Brain microvascular endothelial cell (primary cell): ENCODE measurements around the gene VDR.

Experiments
- DNase-seq: peaks from one replicate; pipeline ENCODE4 v3.0.0-alpha.2; 2020
- H3K27ac ChIP-seq: fragments of 250-450 bp; sonication (Bioruptor Pico); 2 replicates; pipeline ENCODE4 v1.5.1; 2020; ENCODE audit warnings: mild to moderate bottlenecking, moderate library complexity
- H3K27me3 ChIP-seq: fragments of 250-450 bp; sonication (Bioruptor Pico); replicated peaks from 2 replicates; pipeline ENCODE4 v1.5.1; 2020; ENCODE audit warnings: mild to moderate bottlenecking
- H3K36me3 ChIP-seq: fragments of 250-450 bp; sonication (Bioruptor Pico); replicated peaks from 2 replicates; pipeline ENCODE4 v1.5.1; 2020; ENCODE audit warnings: mild to moderate bottlenecking
- H3K4me3 ChIP-seq: 2 replicates; pipeline ENCODE4 v1.5.1; 2011; ENCODE audit warnings: low read depth, mild to moderate bottlenecking, control low read depth, low read length, moderate library complexity
- in situ Hi-C: cut with HindIII; loops from 2 replicates; pipeline ENCODE4 v1.10.0; 2017; ENCODE audit warnings: low sequenced_read_pairs, low pct_ligation_motif_present
- TF ChIP-seq, protein P1 (sequence below): IDR thresholded peaks from 2 replicates; pipeline ENCODE4 v1.5.1; 2011; ENCODE audit warnings: low read depth, mild to moderate bottlenecking, moderate library complexity, low read length, control low read depth, inconsistent platforms; ENCODE audit errors: missing control alignments

Gene VDR

DNA sequence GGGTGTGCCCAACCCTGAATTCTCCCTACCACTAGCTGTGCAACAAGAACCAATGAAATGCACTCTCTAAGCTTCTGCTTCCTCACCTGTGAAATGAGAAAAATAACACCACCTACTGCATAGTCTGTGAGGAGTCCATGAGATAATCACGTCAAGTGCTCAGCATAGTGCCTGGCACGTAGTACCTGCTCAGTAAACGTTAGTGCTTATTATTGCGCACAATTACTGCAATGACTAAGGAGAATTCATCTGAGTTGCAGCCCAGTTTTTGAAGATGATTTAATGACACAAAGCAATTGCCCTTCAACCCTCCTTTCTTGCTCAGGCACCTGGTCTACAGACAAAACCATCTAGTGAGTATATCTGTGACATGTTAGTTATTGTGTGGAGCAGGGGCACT, 8.8 kb downstream of the VDR start:
- H3K27me3 ChIP-seq: no peaks in the 10 kb centered on the region
- no peak overlapping the region for H3K27ac ChIP-seq
- peaks cover 2% of the 10 kb centered on the region for H3K36me3 ChIP-seq
- in situ Hi-C loops: no loop called here
- H3K4me3 ChIP-seq: no peak overlapping the region
- DNase-seq: no peak
- TF ChIP-seq, protein P1, sequence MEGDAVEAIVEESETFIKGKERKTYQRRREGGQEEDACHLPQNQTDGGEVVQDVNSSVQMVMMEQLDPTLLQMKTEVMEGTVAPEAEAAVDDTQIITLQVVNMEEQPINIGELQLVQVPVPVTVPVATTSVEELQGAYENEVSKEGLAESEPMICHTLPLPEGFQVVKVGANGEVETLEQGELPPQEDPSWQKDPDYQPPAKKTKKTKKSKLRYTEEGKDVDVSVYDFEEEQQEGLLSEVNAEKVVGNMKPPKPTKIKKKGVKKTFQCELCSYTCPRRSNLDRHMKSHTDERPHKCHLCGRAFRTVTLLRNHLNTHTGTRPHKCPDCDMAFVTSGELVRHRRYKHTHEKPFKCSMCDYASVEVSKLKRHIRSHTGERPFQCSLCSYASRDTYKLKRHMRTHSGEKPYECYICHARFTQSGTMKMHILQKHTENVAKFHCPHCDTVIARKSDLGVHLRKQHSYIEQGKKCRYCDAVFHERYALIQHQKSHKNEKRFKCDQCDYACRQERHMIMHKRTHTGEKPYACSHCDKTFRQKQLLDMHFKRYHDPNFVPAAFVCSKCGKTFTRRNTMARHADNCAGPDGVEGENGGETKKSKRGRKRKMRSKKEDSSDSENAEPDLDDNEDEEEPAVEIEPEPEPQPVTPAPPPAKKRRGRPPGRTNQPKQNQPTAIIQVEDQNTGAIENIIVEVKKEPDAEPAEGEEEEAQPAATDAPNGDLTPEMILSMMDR: no peak

- no peak for DNase-seq
- H3K27me3 ChIP-seq: no peaks in the 10 kb centered on the region
- no peak overlapping the region for H3K4me3 ChIP-seq
- H3K36me3 ChIP-seq: peaks cover 2% of the 10 kb centered on the region
- in situ Hi-C loops: no loop called here
- no peak overlapping the region for H3K27ac ChIP-seq
- TF ChIP-seq, protein P1: no peak
Observed at GRCh38 chr12:47894652-47895051, 10.1 kb downstream of the VDR start.

- H3K27me3 ChIP-seq: no peaks in the 10 kb centered on the region
- H3K4me3 ChIP-seq: no peak overlapping the region
- no peak overlapping the region for H3K27ac ChIP-seq
- TF ChIP-seq, protein P1: no peak
- in situ Hi-C loops: no loop called here
- no peak for DNase-seq
- peaks cover 2% of the 10 kb centered on the region for H3K36me3 ChIP-seq
Observed at GRCh38 chr12:47894068-47894467, 10.7 kb downstream of the VDR start.

- no peaks in the 10 kb centered on the region for H3K27me3 ChIP-seq
- DNase-seq: no peak
- H3K36me3 ChIP-seq: peaks cover 2% of the 10 kb centered on the region
- in situ Hi-C loops: no loop called here
- no peak overlapping the region for H3K4me3 ChIP-seq
- TF ChIP-seq, protein P1: no peak
- H3K27ac ChIP-seq: no peak overlapping the region
Observed at GRCh38 chr12:47892819-47893218, 12.0 kb downstream of the VDR start.

DNA sequence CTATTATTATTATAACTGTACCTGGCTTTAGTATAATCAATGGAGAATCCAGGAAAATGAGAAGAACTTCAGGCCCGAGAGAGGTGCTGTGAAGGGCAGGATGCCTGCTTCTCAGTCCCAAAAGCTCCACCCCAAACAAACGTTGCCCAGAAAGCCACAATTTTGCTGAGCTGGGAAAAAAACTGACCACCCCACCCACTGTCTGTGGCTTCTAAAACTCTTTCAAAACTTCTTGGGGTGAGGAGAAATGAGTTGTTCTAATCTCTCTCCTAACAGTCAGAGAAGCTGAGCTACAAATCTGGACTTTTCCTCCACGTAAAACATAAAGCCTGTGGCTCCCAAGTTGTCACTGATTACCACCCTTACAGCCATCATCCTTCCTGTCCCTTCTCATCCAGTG, 13.4 kb downstream of the VDR start:
- no peak for DNase-seq
- Histone ChIP-seq H3K4me3 (no peak overlapping the region), H3K27ac (no peak overlapping the region), H3K36me3 (peaks cover 2% of the 10 kb centered on the region), H3K27me3 (no peaks in the 10 kb centered on the region)
- in situ Hi-C loops: no loop called here
- TF ChIP-seq, protein P1: no peak

DNA sequence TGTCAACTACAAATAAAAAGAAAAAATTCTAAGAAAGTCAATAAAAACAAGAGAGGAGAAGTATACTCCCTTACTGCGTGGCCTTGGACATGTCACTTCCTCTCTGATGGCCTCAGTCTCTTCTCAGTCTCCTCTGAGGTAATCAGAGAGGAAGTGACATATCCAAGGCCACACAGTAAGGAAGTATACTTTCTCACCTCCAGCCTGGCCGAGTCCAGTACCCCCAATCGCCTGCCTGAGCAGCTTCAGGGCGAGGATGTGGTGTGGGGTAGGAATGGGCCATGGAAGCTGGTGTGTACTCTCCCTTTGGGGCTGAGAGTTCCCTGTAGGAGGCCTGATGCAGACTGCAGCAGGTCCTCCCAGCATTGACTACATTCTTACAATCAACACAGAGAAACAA, 15.8 kb downstream of the VDR start:
- in situ Hi-C loops: no loop called here
- DNase-seq: no peak
- H3K4me3 ChIP-seq: no peak overlapping the region
- H3K27me3 ChIP-seq: no peaks in the 10 kb centered on the region
- H3K36me3 ChIP-seq: peaks cover 2% of the 10 kb centered on the region
- H3K27ac ChIP-seq: no peak overlapping the region
- TF ChIP-seq, protein P1: no peak
